GM10266 (cell line): ENCODE results near the gene LHFPL3.

Experiments used
- DNase-seq: peaks from one replicate; pipeline ENCODE4 v3.0.0; 2012; ENCODE audit errors: extremely low spot score
- CTCF ChIP-seq: IDR thresholded peaks from 2 replicates; pipeline ENCODE4 v1.5.1; 2012; ENCODE audit warnings: mild to moderate bottlenecking, low read depth; ENCODE audit not compliant: control insufficient read depth, insufficient read depth; ENCODE audit errors: missing control alignments

The LHFPL3 gene

GRCh38 chr7:104790440-104790839, 462.0 kb downstream of the LHFPL3 start:
- no peak for TF ChIP-seq CTCF
- no peak for DNase-seq

GRCh38 chr7:104791080-104791479, 462.7 kb downstream of the LHFPL3 start:
- no peak for DNase-seq

DNA sequence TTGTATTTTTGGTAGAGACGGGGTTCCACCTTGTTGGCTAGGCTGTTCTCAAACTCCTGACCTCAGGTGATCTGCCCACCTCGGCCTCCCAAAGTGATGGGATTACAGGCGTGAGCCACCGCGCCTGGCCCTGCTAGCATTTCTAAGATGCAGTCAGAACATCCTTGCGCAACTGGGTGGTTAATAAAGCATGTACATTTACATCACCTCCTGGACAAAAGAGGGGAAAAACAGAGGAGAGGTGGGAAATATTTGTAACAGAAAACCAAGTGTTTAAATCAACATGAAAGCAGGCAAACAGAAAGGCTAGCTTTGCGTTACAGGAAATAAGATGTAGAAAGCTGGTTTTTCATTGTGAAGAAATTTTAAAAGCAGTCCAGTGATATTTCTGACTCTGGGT, 464.7 kb downstream of the LHFPL3 start:
- DNase-seq = no peak
- TF ChIP-seq CTCF = no peak

More at GRCh38 chr7:104791080-104791479, 462.7 kb downstream of the LHFPL3 start:
- TF ChIP-seq CTCF = no peak

DNA sequence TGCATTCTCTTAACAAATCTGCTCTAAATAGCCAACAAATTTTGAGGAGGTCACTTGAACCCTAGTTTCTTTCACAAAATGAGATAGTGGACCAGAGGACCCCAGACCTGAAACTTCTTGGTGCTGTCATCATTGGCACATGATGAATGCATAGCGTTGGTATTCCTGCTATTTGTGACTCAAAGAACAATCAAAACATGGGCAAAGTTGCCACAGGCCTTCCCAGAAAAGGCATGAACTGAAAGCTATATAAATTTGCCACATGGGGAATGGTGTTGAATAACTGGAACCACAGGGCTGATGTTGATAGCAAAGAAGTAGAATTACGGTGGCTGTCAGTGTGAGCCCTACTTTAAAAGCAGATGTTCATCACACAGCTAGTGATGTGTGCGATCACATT, 465.8 kb downstream of the LHFPL3 start:
- no peak for TF ChIP-seq CTCF
- DNase-seq = no peak

- TF ChIP-seq CTCF = no peak
- no peak for DNase-seq
Observed at GRCh38 chr7:104794589-104794988, 466.2 kb downstream of the LHFPL3 start.

DNA sequence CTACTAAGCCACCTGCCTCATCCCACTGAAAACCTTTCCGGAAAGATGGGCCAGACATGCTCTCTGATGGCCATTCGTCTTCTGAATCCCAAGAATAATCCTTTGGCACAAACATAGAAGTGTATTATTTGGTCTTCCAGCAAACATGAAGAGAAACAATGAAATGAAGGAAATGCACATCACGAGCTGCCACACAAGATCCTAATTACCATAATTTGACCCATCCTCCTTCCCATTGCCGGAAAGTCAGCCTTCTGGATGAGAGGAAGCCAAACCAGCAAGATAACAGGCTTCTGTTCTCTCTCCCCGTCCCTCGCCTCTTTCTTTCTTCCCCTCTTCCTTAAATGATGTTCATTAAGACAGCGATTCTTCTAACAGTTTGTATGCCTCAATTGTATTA, 466.7 kb downstream of the LHFPL3 start:
- no peak for DNase-seq
- no peak for TF ChIP-seq CTCF

GRCh38 chr7:104795616-104796398, 467.4 kb downstream of the LHFPL3 start:
- no peak for TF ChIP-seq CTCF
- DNase-seq = no peak
